B cell (primary cell): ENCODE results near the gene PLXDC1. TPM values are rescaled to one million over a fixed set of nuclear protein-coding genes. Genes with fewer than 3 reads are reported as not detected.
A peak's percentile ranks its signal among the peaks of the same experiment; 100 is the strongest.

Source experiments
- ATAC-seq: fragments of 200-7000 bp; cut with Tn5 transposase; one replicate; pipeline ENCODE4 v1.10.0; 2021; ENCODE audit warnings: low read depth, mild to moderate bottlenecking, moderate number of reproducible peaks, moderate library complexity
- CTCF ChIA-PET: fragments of 350-600 bp; sonication (Branson Sonifier 250); formaldehyde crosslinking; loops from one replicate; lab custom pipeline; 2021; ENCODE audit warnings: antibody characterized with exemption, inconsistent platforms; lab: Charles Lee
- POLR2A ChIA-PET: fragments of 350-600 bp; sonication (Branson Sonifier 250); formaldehyde crosslinking; loops from one replicate; lab custom pipeline; 2021; ENCODE audit warnings: antibody characterized with exemption; lab: Charles Lee
- DNase-seq: peaks from one replicate; pipeline ENCODE4 v3.0.0; 2013
- H2AFZ ChIP-seq: 2 replicates; pipeline ENCODE4 v1.6.1; 2012; ENCODE audit warnings: mild to moderate bottlenecking, low read depth, low read length; ENCODE audit not compliant: insufficient read depth, poor library complexity, severe bottlenecking
- H3K27ac ChIP-seq, 2 donors: 1 replicate in 1 of 2; 2 replicates in 1 of 2; pipeline ENCODE4 v1.5.1; 2012 to 2013; ENCODE audit warnings: low read length in 2 of 2, mild to moderate bottlenecking in 2 of 2, moderate library complexity in 1 of 2
- H3K27me3 ChIP-seq, 4 experiments: fragments of 200-600 bp in 1 of 4; sonication (generic) in 1 of 4; replicated peaks in 1 of 4; 1 replicate in 2 of 4; 2 replicates in 2 of 4; pipeline versions ENCODE4 v1.6.1 to v1.7.0; 2013 to 2016; ENCODE audit warnings: low read length in 3 of 4, mild to moderate bottlenecking in 2 of 4, mixed read lengths in 1 of 4, moderate library complexity in 1 of 4; ENCODE audit not compliant: insufficient read depth in 4 of 4, control insufficient read depth in 3 of 4; ENCODE audit errors: control extremely low read depth in 1 of 4
- H3K36me3 ChIP-seq, 2 experiments: replicated peaks in 1 of 2; 1 replicate in 1 of 2; 2 replicates in 1 of 2; pipeline versions ENCODE4 v1.6.1 to v1.7.1; 2013; ENCODE audit warnings: low read length in 1 of 2; ENCODE audit not compliant: insufficient read depth in 2 of 2, control insufficient read depth in 1 of 2; ENCODE audit errors: control extremely low read depth in 1 of 2, extremely low read depth in 1 of 2
- H3K4me1 ChIP-seq, 2 donors: fragments of 200-600 bp in 1 of 2; sonication (generic) in 1 of 2; 1 replicate in 1 of 2; 2 replicates in 1 of 2; pipeline versions ENCODE4 v1.5.1 to v1.6.1; 2013 to 2017; ENCODE audit warnings: low read length in 2 of 2; ENCODE audit not compliant: control insufficient read depth in 2 of 2, insufficient read depth in 2 of 2
- H3K4me2 ChIP-seq: replicated peaks from 2 replicates; pipeline ENCODE3; 2012; ENCODE audit warnings: mild to moderate bottlenecking, low read depth, low read length; ENCODE audit not compliant: poor library complexity, severe bottlenecking
- H3K4me3 ChIP-seq, 5 experiments: fragments of 200-600 bp in 1 of 5; sonication (generic) in 1 of 5; 1 replicate in 3 of 5; 2 replicates in 2 of 5; pipeline versions ENCODE4 v1.5.1 to v1.7.0; 2011 to 2016; ENCODE audit warnings: low read length in 4 of 5, mild to moderate bottlenecking in 4 of 5, low read depth in 2 of 5, control low read depth in 1 of 5, moderate library complexity in 1 of 5; ENCODE audit not compliant: insufficient read depth in 1 of 5; ENCODE audit errors: control extremely low read depth in 1 of 5, extremely low read depth in 1 of 5
- H3K79me2 ChIP-seq: fragments of 200-600 bp; sonication (generic); one replicate; pipeline ENCODE4 v1.6.0; 2016; ENCODE audit warnings: low read length; ENCODE audit not compliant: control insufficient read depth, insufficient read depth
- H3K9ac ChIP-seq: fragments of 200-600 bp; sonication (generic); 2 replicates; pipeline ENCODE4 v1.6.1; 2017; ENCODE audit warnings: mild to moderate bottlenecking, low read length, moderate library complexity
- H3K9me3 ChIP-seq, 3 donors: one replicate each; pipeline versions ENCODE4 v1.6.1 to v1.7.1; 2013; ENCODE audit warnings: low read length in 2 of 3; ENCODE audit not compliant: control insufficient read depth in 2 of 3, insufficient read depth in 1 of 3; ENCODE audit errors: control extremely low read depth in 1 of 3
- H4K20me1 ChIP-seq: 2 replicates; pipeline ENCODE4 v1.6.0; 2012; ENCODE audit warnings: mild to moderate bottlenecking, low read length; ENCODE audit not compliant: insufficient read depth, control insufficient read depth, poor library complexity, severe bottlenecking
- H3K27ac Mint-ChIP-seq: one replicate; pipeline ENCODE4 v1.8.0; 2021; ENCODE audit warnings: mixed read lengths
- H3K27me3 Mint-ChIP-seq: one replicate; pipeline ENCODE4 v1.8.0; 2021; ENCODE audit warnings: mixed read lengths
- H3K4me1 Mint-ChIP-seq: one replicate; pipeline ENCODE4 v1.8.0; 2021; ENCODE audit warnings: mixed read lengths
- H3K4me3 Mint-ChIP-seq: one replicate; pipeline ENCODE4 v1.8.0; 2021; ENCODE audit warnings: mixed read lengths
- H3K9me3 Mint-ChIP-seq: one replicate; pipeline ENCODE4 v1.8.0; 2022; ENCODE audit warnings: mixed read lengths; ENCODE audit not compliant: insufficient read depth
- CTCF ChIP-seq: fragments of 200-600 bp; IDR thresholded peaks from one replicate; pipeline ENCODE4 v1.8.0; 2022; ENCODE audit warnings: antibody characterized with exemption, mild to moderate bottlenecking
- EZH2 ChIP-seq: IDR thresholded peaks from 2 replicates; pipeline ENCODE4 v1.6.1; 2012; ENCODE audit warnings: borderline replicate concordance, low read depth, mild to moderate bottlenecking, moderate library complexity, low read length; ENCODE audit not compliant: insufficient read depth, poor library complexity, severe bottlenecking
- WGBS: methylation state at CpG from one replicate; pipeline ENCODE4 v1.1.5; 2013; ENCODE audit warnings: missing lambda C conversion rate; ENCODE audit not compliant: insufficient coverage; 5-methylcytosine and 5-hydroxymethylcytosine counted together
- intact Hi-C: fragments of 100-400 bp; cut with micrococcal nuclease; formaldehyde crosslinking; loops from one replicate; pipeline ENCODE4 v1.10.0; 2022
- polyA plus RNA-seq: library from polyadenylated mRNA; depleted of rRNA; stranded (reverse); fragments of >200 nt; gene quantifications from 2 replicates; pipeline ENCODE4 v1.2.3, GENCODE V29; 2012
- total RNA-seq, 2 donors: library from RNA; stranded (reverse); fragments of 120-200 nt in 1 of 2; gene quantifications; 1 replicate in 1 of 2; 2 replicates in 1 of 2; pipeline versions ENCODE4 v1.2.3 to v1.2.4, GENCODE V29; 2013 to 2022

The PLXDC1 gene
- total and polyA plus RNA-seq, 2 donors (not counting 1 experiment from before 2014, with no cell fraction given) = 0.69 TPM; not detected in 1

GRCh38 chr17:39153599-39154051 lies 2.2 kb upstream of the PLXDC1 start:
- Histone ChIP-seq H3K27me3 (peaks cover 0 to 34% (median 17%) of the 10 kb centered on the region in 4 experiments), H3K4me1 (peaks cover 25 to 34% of the 10 kb centered on the region in 2 donors), H3K9me3 (no peaks in the 10 kb centered on the region), H4K20me1 (no peaks in the 10 kb centered on the region), H3K4me2 (peak overlapping the region; percentile 93), H3K36me3 (no peaks in the 10 kb centered on the region), H3K79me2 (no peaks in the 10 kb centered on the region), H2AFZ (peak overlapping the region; percentile 82), H3K4me3 (peak overlapping the region; percentile 62 to 93 (median 82)), H3K27ac (peak overlapping the region; percentile 53 to 62), H3K9ac (peak overlapping the region; percentile 86)
- ATAC-seq (peak; percentile 59), DNase-seq (peak; percentile 94)
- Mint-ChIP-seq H3K27me3 (peaks cover 30% of the 10 kb centered on the region), H3K27ac (peak overlapping the region; percentile 99), H3K4me1 (peaks cover 30% of the 10 kb centered on the region), H3K9me3 (no peaks in the 10 kb centered on the region), H3K4me3 (peak overlapping the region; percentile 94)
- POLR2A ChIA-PET = interaction anchor here (0.5 to 2.3 kb wide), 14 partner anchors 11 to 423 kb away, joined by 3 to 15 read pairs (median 5); partner anchors contain the start of genes LASP1, PIP4K2B and RPL19
- TF ChIP-seq EZH2 = no peak
- TF ChIP-seq CTCF = no peak
- intact Hi-C loops = loop anchor here (1.0 to 5.0 kb wide), 14 partner anchors 11 to 801 kb away; partner anchors contain the start of genes CACNB1, FBXO47, RPL23 and SOCS7
- WGBS = 0% methylated on average over 2 of the region's 16 CpGs
- CTCF ChIA-PET = interaction anchor here (0.6 to 7.8 kb wide), 46 partner anchors 9 to 710 kb away, joined by 3 to 259 read pairs (median 5); partner anchors contain the start of genes ARL5C, FBXO47, LASP1 and MLLT6
